Hepatocyte (in vitro differentiated cells): ENCODE data around the gene GLCE. TPM values are rescaled to one million over a fixed set of nuclear protein-coding genes. Genes with fewer than 3 reads are reported as not detected.
A peak's percentile ranks its signal among the peaks of the same experiment; 100 is the strongest.

ENCODE experiments used
- DNase-seq: peaks from one replicate; pipeline ENCODE4 v3.0.0-alpha.2; 2016; ENCODE audit warnings: low spot score
- H2AFZ ChIP-seq: fragments of 200-600 bp; sonication (generic); 2 replicates; pipeline ENCODE4 v1.6.0; 2016; ENCODE audit warnings: antibody characterized with exemption, mild to moderate bottlenecking
- H3K27ac ChIP-seq: fragments of 200-600 bp; sonication (generic); 2 replicates; pipeline ENCODE4 v1.5.1; 2016; ENCODE audit warnings: mild to moderate bottlenecking
- H3K27me3 ChIP-seq: fragments of 200-600 bp; sonication (generic); 2 replicates; pipeline ENCODE4 v1.6.1; 2016
- H3K36me3 ChIP-seq: fragments of 200-600 bp; sonication (generic); replicated peaks from 2 replicates; pipeline ENCODE4 v1.5.1; 2016; ENCODE audit warnings: low read depth; ENCODE audit not compliant: insufficient read depth
- H3K4me1 ChIP-seq: fragments of 200-600 bp; sonication (generic); 2 replicates; pipeline ENCODE4 v1.5.1; 2016; ENCODE audit warnings: mild to moderate bottlenecking, moderate library complexity; ENCODE audit not compliant: insufficient read depth
- H3K4me2 ChIP-seq: fragments of 200-600 bp; sonication (generic); 2 replicates; pipeline ENCODE4 v1.6.0; 2016
- H3K4me3 ChIP-seq: fragments of 200-600 bp; sonication (generic); 2 replicates; pipeline ENCODE4 v1.5.1; 2016; ENCODE audit warnings: mild to moderate bottlenecking
- H3K79me2 ChIP-seq: fragments of 200-600 bp; sonication (generic); 2 replicates; pipeline ENCODE4 v1.6.0; 2017; ENCODE audit warnings: mild to moderate bottlenecking
- H3K9me2 ChIP-seq: fragments of 200-600 bp; sonication (generic); replicated peaks from 2 replicates; pipeline ENCODE4 v1.6.0; 2017; ENCODE audit warnings: mild to moderate bottlenecking; ENCODE audit not compliant: insufficient read depth
- H3K9me3 ChIP-seq: fragments of 200-600 bp; sonication (generic); 2 replicates; pipeline ENCODE4 v1.5.1; 2016; ENCODE audit warnings: low read depth, mild to moderate bottlenecking
- H4K20me1 ChIP-seq: fragments of 200-600 bp; sonication (generic); 2 replicates; pipeline ENCODE4 v1.6.0; 2016; ENCODE audit warnings: mild to moderate bottlenecking; ENCODE audit not compliant: insufficient read depth, poor library complexity, severe bottlenecking
- CTCF ChIP-seq: fragments of 200-600 bp; sonication (generic); IDR thresholded peaks from 2 replicates; pipeline ENCODE4 v1.5.1; 2016; ENCODE audit warnings: antibody characterized with exemption, mild to moderate bottlenecking; ENCODE audit not compliant: poor library complexity
- EZH2 ChIP-seq: fragments of 200-600 bp; sonication (generic); IDR thresholded peaks from 2 replicates; pipeline ENCODE4 v1.6.1; 2016; ENCODE audit warnings: antibody characterized with exemption, mild to moderate bottlenecking, borderline replicate concordance
- EZH2phosphoT487 ChIP-seq: fragments of 200-600 bp; sonication (generic); IDR thresholded peaks from one replicate; pipeline ENCODE4 v1.6.1; 2018; ENCODE audit warnings: antibody characterized with exemption, mild to moderate bottlenecking, low read depth, moderate library complexity; ENCODE audit not compliant: unreplicated experiment, severe bottlenecking
- WGBS: methylation state at CpG from one replicate; pipeline ENCODE4 v1.1.6; 2016; ENCODE audit warnings: low lambda C conversion rate; ENCODE audit errors: missing lambda C conversion rate; 5-methylcytosine and 5-hydroxymethylcytosine counted together
- polyA plus RNA-seq: library from polyadenylated mRNA; unstranded; fragments of >200 nt; fragmentation: Nextera tagmentation; extraction: Ambion mirVana; gene quantifications from 2 replicates; pipeline ENCODE4 v1.2.1, GENCODE V29; 2016
- total RNA-seq: library from RNA; depleted of rRNA; stranded (reverse); fragments of >200 nt; gene quantifications from 2 replicates; pipeline ENCODE4 v1.2.3, GENCODE V29; 2014

The GLCE gene
- total and polyA plus RNA-seq, 2 experiments from 2014 or later, result 14.4 to 37.9 TPM

- TF ChIP-seq EZH2, result no peak
- no peak for TF ChIP-seq EZH2phosphoT487
- TF ChIP-seq CTCF, result no peak
- no peaks in the 10 kb centered on the region for H3K9me2 ChIP-seq
- H4K20me1 ChIP-seq, result no peaks in the 10 kb centered on the region
- no peak overlapping the region for H2AFZ ChIP-seq
- peaks cover 20% of the 10 kb centered on the region for H3K79me2 ChIP-seq
- H3K36me3 ChIP-seq, result no peaks in the 10 kb centered on the region
- H3K4me1 ChIP-seq, result peaks cover 8% of the 10 kb centered on the region
- no peak for DNase-seq
- no peaks in the 10 kb centered on the region for H3K27me3 ChIP-seq
- no peaks in the 10 kb centered on the region for H3K9me3 ChIP-seq
- no peak overlapping the region for H3K4me2 ChIP-seq
- H3K4me3 ChIP-seq, result no peak overlapping the region
- no peak overlapping the region for H3K27ac ChIP-seq
- WGBS, result 86% methylated on average over 6 of the region's 6 CpGs
Observed at GRCh38 chr15:69158201-69158842, 2.1 kb upstream of the GLCE start.

- Histone ChIP-seq H3K27me3 (no peaks in the 10 kb centered on the region), H3K27ac (no peak overlapping the region), H3K79me2 (peaks cover 26% of the 10 kb centered on the region), H4K20me1 (no peaks in the 10 kb centered on the region), H3K36me3 (no peaks in the 10 kb centered on the region), H3K4me1 (peaks cover 8% of the 10 kb centered on the region), H3K4me3 (no peak overlapping the region), H3K9me3 (no peaks in the 10 kb centered on the region), H3K9me2 (no peaks in the 10 kb centered on the region), H3K4me2 (no peak overlapping the region), H2AFZ (no peak overlapping the region)
- DNase-seq, result no peak
- 99% methylated on average over 6 of the region's 6 CpGs for WGBS
- TF ChIP-seq CTCF (no peak), EZH2phosphoT487 (no peak), EZH2 (no peak)
Observed at GRCh38 chr15:69158843-69159240, 1.6 kb upstream of the GLCE start.

- no peak for DNase-seq
- WGBS, result 25% methylated on average over 7 of the region's 7 CpGs
Observed at GRCh38 chr15:69159805-69160140, 662 bp upstream of the GLCE start.

More at GRCh38 chr15:69159805-69160140, 662 bp upstream of the GLCE start:
- peak overlapping the region; percentile 69 for H3K4me2 ChIP-seq
- peaks cover 35% of the 10 kb centered on the region for H3K79me2 ChIP-seq
- H2AFZ ChIP-seq, result peak overlapping the region; percentile 68
- peaks cover 8% of the 10 kb centered on the region for H3K4me1 ChIP-seq
- H3K27ac ChIP-seq, result peak overlapping the region; percentile 66
- no peak for TF ChIP-seq EZH2
- TF ChIP-seq CTCF, result no peak
- no peak for TF ChIP-seq EZH2phosphoT487
- no peaks in the 10 kb centered on the region for H3K9me3 ChIP-seq
- H3K9me2 ChIP-seq, result no peaks in the 10 kb centered on the region
- H3K4me3 ChIP-seq, result no peak overlapping the region
- H4K20me1 ChIP-seq, result no peaks in the 10 kb centered on the region
- H3K27me3 ChIP-seq, result no peaks in the 10 kb centered on the region
- H3K36me3 ChIP-seq, result no peaks in the 10 kb centered on the region
